ENCODE measurements around the gene ACE. TPM values are rescaled to one million over a fixed set of nuclear protein-coding genes. Genes with fewer than 3 reads are reported as not detected.

Gene ACE
- total and polyA plus RNA-seq, 2 experiments from 2014 or later: 0.82 to 9.1 TPM

GRCh38 chr17:63515426-63515825 is 38.6 kb downstream of the ACE start (continued):
- no peak for TF ChIP-seq ZNF331 (CRISPR knock-in tag; IDR thresholded peaks at IDR 0.05; ENCODE audit: low read depth)
- TF ChIP-seq ZNF462 (CRISPR knock-in tag; IDR thresholded peaks at IDR 0.05): no peak
- TF ChIP-seq JUNB (IDR thresholded peaks at IDR 0.05; ENCODE audit: unreplicated experiment): no peak
- TF ChIP-seq EZH2phosphoT487 (IDR thresholded peaks at IDR 0.05; ENCODE audit: unreplicated experiment): no peak
- no peak for TF ChIP-seq CTCF (conservative IDR thresholded peaks at IDR 0.05; ENCODE audit: low read depth in 2 of 2)
- TF ChIP-seq POLR2AphosphoS5 (IDR thresholded peaks at IDR 0.05; ENCODE audit: low read depth): no peak
